ENCODE measurements around the gene PXDN.

DNA sequence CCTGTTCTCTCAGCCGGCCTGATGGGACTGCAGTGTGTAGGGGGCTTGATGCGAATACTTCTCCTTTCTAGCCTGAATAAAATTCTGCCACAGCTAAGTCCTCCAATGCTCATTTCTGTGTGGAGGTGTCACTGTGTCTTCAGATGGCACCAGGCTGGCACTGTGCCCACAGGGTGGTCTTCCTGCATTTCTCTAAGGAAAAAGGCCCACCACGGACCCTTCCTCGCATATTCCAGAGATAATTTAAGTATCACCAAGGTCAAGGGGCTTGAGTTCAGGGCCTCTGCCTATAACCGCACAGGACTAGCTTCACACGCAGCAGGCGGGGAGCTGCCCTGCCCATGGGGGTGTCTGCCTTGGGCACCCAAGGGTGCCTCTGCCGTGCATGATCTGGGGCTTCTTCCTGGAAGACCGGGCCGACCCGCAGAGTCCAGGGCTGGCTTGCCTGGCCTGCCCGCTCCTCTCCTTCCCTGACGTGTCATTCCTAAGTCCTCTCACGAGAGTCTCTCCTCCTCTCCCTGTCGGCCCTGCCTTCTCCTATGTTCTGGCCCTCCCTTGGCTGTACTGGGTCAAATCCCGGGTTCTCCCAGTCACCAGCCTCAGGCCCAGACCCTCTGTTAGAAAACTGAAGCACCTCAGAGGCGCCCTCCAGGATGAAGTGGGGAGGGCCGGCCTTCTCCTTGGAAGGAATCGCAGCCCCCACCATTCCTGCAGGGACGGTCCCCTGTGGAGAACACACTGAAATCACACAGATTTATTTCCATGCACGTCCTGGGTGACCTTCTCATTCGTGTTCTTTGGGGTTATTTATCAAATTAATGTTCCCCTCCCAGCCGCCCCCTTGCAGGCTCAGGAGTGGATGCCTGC lies 48.9 kb upstream of the PXDN start:
- TF ChIP-seq POLR2A (IDR thresholded peaks at IDR 0.05; ENCODE audit: low read depth, low read length) (no peak), POLR2AphosphoS5 (IDR thresholded peaks at IDR 0.05; ENCODE audit: low read depth, low read length) (no peak)

Measured in GM12892 (cell line).